ENCODE results near the gene CNTNAP2. TPM values are rescaled to one million over a fixed set of nuclear protein-coding genes. Genes with fewer than 3 reads are reported as not detected.

Gene CNTNAP2
- total RNA-seq, 2 experiments from 2014 or later: 0.28 TPM; not detected in 1

DNA sequence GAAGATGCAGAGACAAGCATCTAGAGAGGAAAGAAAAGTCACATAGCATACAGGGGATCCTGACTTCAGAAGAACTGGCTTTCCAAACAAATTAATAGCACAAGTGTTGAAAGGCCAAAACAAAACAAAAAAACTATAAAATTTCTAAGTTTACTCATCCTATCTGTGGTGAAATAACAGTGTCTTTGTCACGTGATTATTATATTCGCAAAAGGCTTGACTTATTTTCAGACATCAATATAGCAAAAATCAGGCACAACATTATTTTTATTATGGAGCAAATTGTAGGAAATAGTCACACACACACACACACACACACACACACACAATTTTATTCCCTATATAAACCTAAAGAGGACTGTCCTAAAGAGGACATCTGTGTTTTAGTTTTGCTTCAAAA lies 272.3 kb downstream of the CNTNAP2 start:
- Histone ChIP-seq H3K4me2 (ENCODE audit: low read length) (no peak overlapping the region), H3K4me1 (ENCODE audit: insufficient read depth, low read length, poor library complexity, severe bottlenecking) (no peaks in the 10 kb centered on the region), H3K79me2 (ENCODE audit: insufficient read depth, low read depth, low read length) (no peaks in the 10 kb centered on the region), H3K36me3 (ENCODE audit: insufficient read depth, low read length) (no peaks in the 10 kb centered on the region), H3K9me2 (ENCODE audit: insufficient read depth, low read length) (no peaks in the 10 kb centered on the region), H2AFZ (ENCODE audit: low read length) (no peak overlapping the region), H3K27ac (ENCODE audit: low read depth, low read length, poor library complexity, severe bottlenecking) (no peak overlapping the region), H4K20me1 (ENCODE audit: insufficient read depth, low read length) (no peaks in the 10 kb centered on the region), H3K4me3 (ENCODE audit: low read depth, low read length, poor library complexity, severe bottlenecking) (no peak overlapping the region), H3K9me3 (ENCODE audit: low read length) (no peaks in the 10 kb centered on the region)
- TF ChIP-seq, protein P1, sequence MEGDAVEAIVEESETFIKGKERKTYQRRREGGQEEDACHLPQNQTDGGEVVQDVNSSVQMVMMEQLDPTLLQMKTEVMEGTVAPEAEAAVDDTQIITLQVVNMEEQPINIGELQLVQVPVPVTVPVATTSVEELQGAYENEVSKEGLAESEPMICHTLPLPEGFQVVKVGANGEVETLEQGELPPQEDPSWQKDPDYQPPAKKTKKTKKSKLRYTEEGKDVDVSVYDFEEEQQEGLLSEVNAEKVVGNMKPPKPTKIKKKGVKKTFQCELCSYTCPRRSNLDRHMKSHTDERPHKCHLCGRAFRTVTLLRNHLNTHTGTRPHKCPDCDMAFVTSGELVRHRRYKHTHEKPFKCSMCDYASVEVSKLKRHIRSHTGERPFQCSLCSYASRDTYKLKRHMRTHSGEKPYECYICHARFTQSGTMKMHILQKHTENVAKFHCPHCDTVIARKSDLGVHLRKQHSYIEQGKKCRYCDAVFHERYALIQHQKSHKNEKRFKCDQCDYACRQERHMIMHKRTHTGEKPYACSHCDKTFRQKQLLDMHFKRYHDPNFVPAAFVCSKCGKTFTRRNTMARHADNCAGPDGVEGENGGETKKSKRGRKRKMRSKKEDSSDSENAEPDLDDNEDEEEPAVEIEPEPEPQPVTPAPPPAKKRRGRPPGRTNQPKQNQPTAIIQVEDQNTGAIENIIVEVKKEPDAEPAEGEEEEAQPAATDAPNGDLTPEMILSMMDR (conservative IDR thresholded peaks at IDR 0.05; ENCODE audit: low read length): no peak
- TF ChIP-seq EZH2phosphoT487 (IDR thresholded peaks at IDR 0.05; ENCODE audit: borderline replicate concordance, low read depth, low read length): no peak
- DNase-seq (ENCODE audit: low spot score): no peak
- ChIA-PET POLR2A (interaction anchor here (0.6 to 0.7 kb wide), 2 partner anchors 44 to 1137 kb away, joined by 3 read pairs; no protein-coding TSS in a partner anchor), CTCF (ENCODE audit: unreplicated experiment) (no interaction called here)
- no TSS peak for BruUV-seq (replicated peaks)
- intact Hi-C loops (cut with micrococcal nuclease; ENCODE audit: unreplicated experiment): no loop called here

DNA sequence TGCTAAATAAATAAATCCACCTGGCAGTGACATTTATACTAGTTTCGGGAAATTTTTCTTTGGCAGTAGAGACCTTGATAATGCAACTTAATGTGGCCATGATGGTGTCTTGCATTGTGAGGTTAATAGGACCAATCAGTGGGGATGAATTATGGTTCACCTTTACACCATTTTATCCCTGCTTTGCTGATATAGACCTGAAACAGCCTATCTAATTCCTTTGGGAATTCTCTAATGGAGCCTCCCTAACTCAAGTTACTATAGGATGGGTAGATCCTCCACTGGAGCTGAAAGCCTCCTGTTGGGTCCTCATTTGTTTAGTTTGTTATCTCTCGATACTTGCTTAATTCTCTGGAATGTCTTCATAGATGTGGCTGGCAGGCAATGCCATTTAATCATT lies 276.7 kb downstream of the CNTNAP2 start:
- POLR2A ChIA-PET: no interaction called here
- H3K79me2 ChIP-seq (ENCODE audit: insufficient read depth, low read depth, low read length): no peaks in the 10 kb centered on the region
- intact Hi-C loops (cut with micrococcal nuclease; ENCODE audit: unreplicated experiment): no loop called here

DNA sequence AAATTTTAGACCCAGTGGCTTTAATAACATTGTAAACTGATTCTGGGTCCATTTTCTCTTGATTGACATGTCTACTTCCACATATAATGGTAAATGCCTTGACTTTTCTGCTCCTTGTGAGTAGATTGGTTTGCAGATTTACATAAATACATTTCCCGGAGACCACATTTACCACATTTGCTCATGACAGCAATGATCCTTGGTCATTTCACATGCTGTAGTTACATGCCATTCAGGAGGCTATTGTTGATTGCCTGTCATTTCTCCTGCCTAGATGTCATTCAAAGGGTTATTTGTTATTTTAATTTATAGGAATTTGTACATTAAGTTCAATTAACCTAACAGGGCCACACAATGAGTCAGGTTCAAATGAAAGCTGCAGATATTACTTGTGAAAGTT lies 280.5 kb downstream of the CNTNAP2 start:
- POLR2A ChIA-PET: interaction anchor here (0.6 kb wide), 1 partner anchor 1259 kb away, joined by 3 read pairs; no protein-coding TSS in a partner anchor
- CTCF ChIA-PET (ENCODE audit: unreplicated experiment): no interaction called here
- BruUV-seq (replicated peaks): no TSS peak
- Histone ChIP-seq H3K9me2 (ENCODE audit: insufficient read depth, low read length) (no peaks in the 10 kb centered on the region), H3K9me3 (ENCODE audit: low read length) (no peaks in the 10 kb centered on the region), H3K4me1 (ENCODE audit: insufficient read depth, low read length, poor library complexity, severe bottlenecking) (no peaks in the 10 kb centered on the region), H3K36me3 (ENCODE audit: insufficient read depth, low read length) (no peaks in the 10 kb centered on the region), H3K4me2 (ENCODE audit: low read length) (no peak overlapping the region), H2AFZ (ENCODE audit: low read length) (no peak overlapping the region), H4K20me1 (ENCODE audit: insufficient read depth, low read length) (no peaks in the 10 kb centered on the region), H3K4me3 (ENCODE audit: low read depth, low read length, poor library complexity, severe bottlenecking) (no peak overlapping the region), H3K79me2 (ENCODE audit: insufficient read depth, low read depth, low read length) (no peaks in the 10 kb centered on the region), H3K27ac (ENCODE audit: low read depth, low read length, poor library complexity, severe bottlenecking) (no peak overlapping the region)
- TF ChIP-seq, protein P1 (conservative IDR thresholded peaks at IDR 0.05; ENCODE audit: low read length): no peak
- TF ChIP-seq EZH2phosphoT487 (IDR thresholded peaks at IDR 0.05; ENCODE audit: borderline replicate concordance, low read depth, low read length): no peak
- no peak for DNase-seq (ENCODE audit: low spot score)
- intact Hi-C loops (cut with micrococcal nuclease; ENCODE audit: unreplicated experiment): no loop called here

More for the DNA sequence above, 276.7 kb downstream of the CNTNAP2 start:
- Histone ChIP-seq H3K4me2 (ENCODE audit: low read length) (no peak overlapping the region), H4K20me1 (ENCODE audit: insufficient read depth, low read length) (no peaks in the 10 kb centered on the region), H3K36me3 (ENCODE audit: insufficient read depth, low read length) (no peaks in the 10 kb centered on the region), H3K9me2 (ENCODE audit: insufficient read depth, low read length) (no peaks in the 10 kb centered on the region), H3K27ac (ENCODE audit: low read depth, low read length, poor library complexity, severe bottlenecking) (no peak overlapping the region), H2AFZ (ENCODE audit: low read length) (no peak overlapping the region), H3K9me3 (ENCODE audit: low read length) (no peaks in the 10 kb centered on the region), H3K4me1 (ENCODE audit: insufficient read depth, low read length, poor library complexity, severe bottlenecking) (no peaks in the 10 kb centered on the region), H3K4me3 (ENCODE audit: low read depth, low read length, poor library complexity, severe bottlenecking) (no peak overlapping the region)
- no TSS peak for BruUV-seq (replicated peaks)
- TF ChIP-seq EZH2phosphoT487 (IDR thresholded peaks at IDR 0.05; ENCODE audit: borderline replicate concordance, low read depth, low read length): no peak
- TF ChIP-seq, protein P1 (conservative IDR thresholded peaks at IDR 0.05; ENCODE audit: low read length): no peak
- DNase-seq (ENCODE audit: low spot score): no peak
- CTCF ChIA-PET (ENCODE audit: unreplicated experiment): no interaction called here
